ENCODE data around the gene PRSS36.
"Not testable (repeated sequence)": the region's sequence is repeated elsewhere in the genome, so short reads cannot be mapped to it uniquely, and the experiment has no call there.

PRSS36 gene

GRCh38 chr16:31120129-31120528, 29.7 kb downstream of the PRSS36 start:
- no peak for DNase-seq (ENCODE audit: low read depth)

- no peak for DNase-seq (ENCODE audit: low read depth)
Measured at GRCh38 chr16:31118223-31119155, 31.4 kb downstream of the PRSS36 start.

GRCh38 chr16:31117384-31118222, 32.3 kb downstream of the PRSS36 start, which contains the start of gene KAT8:
Gene KAT8 (plus strand): TSS chr16:31117664. CDS start chr16:31117682, 18 bp downstream.
- peak; percentile 94 for DNase-seq (ENCODE audit: low read depth)

GRCh38 chr16:31114468-31114867, 35.4 kb downstream of the PRSS36 start:
- no peak for DNase-seq (ENCODE audit: low read depth)

- DNase-seq (ENCODE audit: low read depth), result no peak
Measured at GRCh38 chr16:31113121-31114120, 36.4 kb downstream of the PRSS36 start.

- DNase-seq (ENCODE audit: low read depth), result no peak
Measured at GRCh38 chr16:31112711-31113110, 37.2 kb downstream of the PRSS36 start.

- no peak for DNase-seq (ENCODE audit: low read depth)
Measured at GRCh38 chr16:31111881-31112466, 37.9 kb downstream of the PRSS36 start.

- no peak for DNase-seq (ENCODE audit: low read depth)
Measured at GRCh38 chr16:31110106-31111034, 39.5 kb downstream of the PRSS36 start.

- no peak for DNase-seq (ENCODE audit: low read depth)
Measured at GRCh38 chr16:31109622-31110021, 40.2 kb downstream of the PRSS36 start.

GRCh38 chr16:31108794-31109558, 40.9 kb downstream of the PRSS36 start:
- DNase-seq (ENCODE audit: low read depth), result no peak

GRCh38 chr16:31108035-31108793, 41.7 kb downstream of the PRSS36 start, which contains the start of gene BCKDK:
Gene BCKDK (plus strand): TSS chr16:31108386. CDS start chr16:31109224, 838 bp downstream.
- DNase-seq (ENCODE audit: low read depth), result peak; percentile 55

GRCh38 chr16:31107465-31107867, 42.4 kb downstream of the PRSS36 start:
- no peak for DNase-seq (ENCODE audit: low read depth)

GRCh38 chr16:31106509-31107464, 43.1 kb downstream of the PRSS36 start:
- DNase-seq (ENCODE audit: low read depth), result no peak

GRCh38 chr16:31105677-31106213, 44.1 kb downstream of the PRSS36 start:
- peak; percentile 63 for DNase-seq (ENCODE audit: low read depth)

GRCh38 chr16:31100876-31101641, 48.8 kb downstream of the PRSS36 start:
- not testable (repeated sequence) for DNase-seq (ENCODE audit: low read depth)
